Lower leg skin (tissue), 4 donors: ENCODE data around the gene SORCS2. TPM values are rescaled to one million over a fixed set of nuclear protein-coding genes. Genes with fewer than 3 reads are reported as not detected.

ENCODE experiments used
- DNase-seq, 2 donors: peaks; one replicate each; pipeline ENCODE4 v3.0.0-alpha.2; 2019; ENCODE audit warnings: low spot score in 2 of 2
- H3K4me3 ChIP-seq: fragments of 200-600 bp; sonication (generic); 2 replicates; pipeline ENCODE4 v1.5.1; 2017; ENCODE audit warnings: mild to moderate bottlenecking, low read depth; ENCODE audit not compliant: poor library complexity, severe bottlenecking
- CTCF ChIP-seq, 3 donors: fragments of 450-650 bp; IDR thresholded peaks; one replicate each; pipeline ENCODE4 v1.5.1; 2016; ENCODE audit warnings: antibody characterized with exemption in 3 of 3, mild to moderate bottlenecking in 3 of 3, moderate library complexity in 2 of 3
- POLR2A ChIP-seq, 2 donors: fragments of 450-650 bp; IDR thresholded peaks; one replicate each; pipeline ENCODE4 v1.6.1; 2016 to 2017; ENCODE audit warnings: antibody characterized with exemption in 2 of 2, mild to moderate bottlenecking in 1 of 2, moderate library complexity in 1 of 2
- WGBS, 2 donors: methylation state at CpG; one replicate each; pipeline ENCODE4 v1.1.5; 2018; 5-methylcytosine and 5-hydroxymethylcytosine counted together
- intact Hi-C: fragments of 100-400 bp; cut with DNase I; formaldehyde crosslinking; loops from one replicate; pipeline ENCODE4 v1.15.0; 2023; ENCODE audit warnings: low total_unique reads
- total RNA-seq, 4 donors: library from RNA; depleted of rRNA; stranded (reverse); fragments of >200 nt; gene quantifications; one replicate each; pipeline ENCODE4 v1.1.0, GENCODE V29; 2016

The SORCS2 gene
- total RNA-seq, 4 donors from 2014 or later: 1.1 to 6.4 (median 1.5) TPM

- intact Hi-C loops: no loop called here
- TF ChIP-seq POLR2A (IDR thresholded peaks at IDR 0.05): no peak
- no peak for DNase-seq
- 91 to 93% methylated on average over 15 of the region's 15 CpGs for WGBS, 2 donors
- H3K4me3 ChIP-seq: no peak overlapping the region
Observed at GRCh38 chr4:7147261-7147660, 45.1 kb upstream of the SORCS2 start.

GRCh38 chr4:7147661-7148310 is 44.6 kb upstream of the SORCS2 start:
- no peak overlapping the region for H3K4me3 ChIP-seq
- 85 to 88% methylated on average over 10 of the region's 10 CpGs for WGBS, 2 donors
- no peak for TF ChIP-seq POLR2A (IDR thresholded peaks at IDR 0.05)
- TF ChIP-seq CTCF (IDR thresholded peaks at IDR 0.05): no peak
- intact Hi-C loops: no loop called here
- no peak for DNase-seq

- intact Hi-C loops: no loop called here
- DNase-seq: no peak
- 93 to 94% methylated on average over 13 of the region's 13 CpGs for WGBS, 2 donors
- TF ChIP-seq CTCF (IDR thresholded peaks at IDR 0.05) (no peak), POLR2A (IDR thresholded peaks at IDR 0.05) (no peak)
- no peak overlapping the region for H3K4me3 ChIP-seq
Observed at GRCh38 chr4:7148337-7148736, 44.0 kb upstream of the SORCS2 start.

- no peak for DNase-seq
- H3K4me3 ChIP-seq: no peak overlapping the region
- no peak for TF ChIP-seq POLR2A (IDR thresholded peaks at IDR 0.05)
- no peak for TF ChIP-seq CTCF (IDR thresholded peaks at IDR 0.05)
- intact Hi-C loops: no loop called here
- WGBS, 2 donors: 77 to 79% methylated on average over 17 to 20 of the region's 20 CpGs
Observed at GRCh38 chr4:7150036-7150635, 42.2 kb upstream of the SORCS2 start.

- no peak overlapping the region for H3K4me3 ChIP-seq
- WGBS, 2 donors: 70 to 82% methylated on average over 13 of the region's 13 CpGs
- DNase-seq: no peak
- TF ChIP-seq POLR2A (IDR thresholded peaks at IDR 0.05) (no peak), CTCF (IDR thresholded peaks at IDR 0.05) (no peak)
- intact Hi-C loops: no loop called here
Observed at GRCh38 chr4:7151668-7152227, 40.6 kb upstream of the SORCS2 start.

- peak in 1 of 2 donors; percentile 45 for DNase-seq
- no peak for TF ChIP-seq POLR2A (IDR thresholded peaks at IDR 0.05)
- no peak for TF ChIP-seq CTCF (IDR thresholded peaks at IDR 0.05)
- intact Hi-C loops: no loop called here
- H3K4me3 ChIP-seq: no peak overlapping the region
- 87 to 90% methylated on average over 6 to 7 of the region's 7 CpGs for WGBS, 2 donors
Observed at GRCh38 chr4:7153711-7154110, 38.6 kb upstream of the SORCS2 start.
